ENCODE results near the gene IKZF5. TPM values are rescaled to one million over a fixed set of nuclear protein-coding genes. Genes with fewer than 3 reads are reported as not detected.

Gene IKZF5
- polyA plus RNA-seq, 1 experiment: 4.9 TPM

GRCh38 chr10:122955892-122956291, 52.7 kb downstream of the IKZF5 start:
- no peak for DNase-seq (ENCODE audit: low read depth)
- POLR2A ChIA-PET: no interaction called here
- H3K36me3 ChIP-seq (ENCODE audit: control insufficient read depth, insufficient read depth, low read length): no peaks in the 10 kb centered on the region
- CTCF ChIA-PET: interaction anchor here (0.8 to 2.2 kb wide), 3 partner anchors 10 to 25 kb away, joined by 3 to 11 read pairs (median 5); partner anchors contain the start of gene PSTK
- H3K4me3 ChIP-seq (ENCODE audit: low read depth, low read length): no peak overlapping the region
- no peak for TF ChIP-seq CTCF (IDR thresholded peaks at IDR 0.05; ENCODE audit: insufficient read depth, low read depth, low read length)
- H3K27me3 ChIP-seq (ENCODE audit: control insufficient read depth, insufficient read depth, low read length): no peaks in the 10 kb centered on the region

DNA sequence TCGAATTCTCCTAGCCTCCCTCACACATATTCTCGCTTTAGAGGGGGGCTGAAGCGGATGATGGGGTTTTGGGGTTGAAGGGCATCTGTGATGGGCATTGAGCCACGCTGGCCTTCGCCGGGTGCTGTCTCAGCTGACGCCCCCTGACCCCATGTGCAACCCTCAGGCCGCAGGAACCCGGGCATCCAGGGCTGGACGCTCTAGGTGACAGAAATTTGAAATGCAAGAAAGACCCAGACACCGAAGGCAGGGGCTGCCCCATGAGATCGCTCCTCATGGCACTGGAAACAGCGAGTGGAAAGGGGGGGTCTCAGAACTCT, 53.9 kb downstream of the IKZF5 start:
- Histone ChIP-seq H3K27me3 (ENCODE audit: control insufficient read depth, insufficient read depth, low read length) (no peaks in the 10 kb centered on the region), H3K36me3 (ENCODE audit: control insufficient read depth, insufficient read depth, low read length) (no peaks in the 10 kb centered on the region), H3K4me3 (ENCODE audit: low read depth, low read length) (peak overlapping the region; percentile 76)
- TF ChIP-seq CTCF (IDR thresholded peaks at IDR 0.05; ENCODE audit: insufficient read depth, low read depth, low read length): no peak
- DNase-seq (ENCODE audit: low read depth): no peak
- POLR2A ChIA-PET: no interaction called here
- CTCF ChIA-PET: interaction anchor here (1.5 to 1.6 kb wide), 3 partner anchors 11 to 26 kb away, joined by 3 to 5 read pairs (median 4); partner anchors contain the start of gene PSTK

DNA sequence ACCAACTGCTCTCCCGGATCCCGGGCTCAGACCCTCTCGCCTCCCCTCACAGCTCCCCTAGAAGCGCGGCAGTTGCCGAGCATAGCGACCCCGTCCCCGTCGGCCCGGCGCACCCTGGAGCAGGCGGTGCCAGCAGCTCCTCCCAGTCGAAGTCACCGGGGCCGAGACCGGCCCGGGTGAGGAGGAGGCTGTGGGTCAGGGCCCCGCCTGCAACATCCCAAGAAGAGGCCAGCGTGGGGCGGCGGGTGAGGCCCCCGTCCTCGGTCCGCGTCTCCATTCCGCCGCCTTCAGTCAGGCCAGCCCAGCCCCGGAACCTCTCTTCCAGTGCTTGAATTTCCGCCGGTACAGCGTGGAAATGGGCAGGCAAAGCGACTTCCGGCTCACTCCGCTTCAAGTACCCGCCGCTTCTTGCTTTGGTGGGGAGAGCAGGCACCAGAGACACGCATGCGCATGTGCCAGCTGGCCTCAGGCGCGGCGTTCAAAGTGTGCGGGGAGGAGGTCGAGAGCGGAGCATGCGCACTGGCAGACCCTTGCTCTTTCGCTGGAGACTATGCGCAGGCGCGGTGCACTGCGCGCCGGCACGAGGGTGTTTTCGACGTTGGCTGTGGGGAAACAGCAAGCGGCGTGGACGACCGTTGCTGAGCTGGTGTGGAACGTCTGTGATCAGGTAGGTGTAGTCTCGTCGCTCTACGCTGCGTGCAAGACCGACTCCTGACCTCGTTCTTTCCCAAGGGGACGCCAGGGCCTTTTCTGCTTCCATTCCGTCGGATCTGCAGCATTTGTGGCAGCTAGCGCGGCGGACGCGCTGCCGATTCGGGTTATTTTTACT, 54.5 kb downstream of the IKZF5 start, which contains the start of gene C10orf88:
Gene C10orf88 (minus strand): TSS at position 326 of the 829 bp plus-strand sequence. CDS start 49 bp downstream, at position 277.
- no peak; the same call in 1 of the 2 replicates for TF ChIP-seq CTCF (IDR thresholded peaks at IDR 0.05; ENCODE audit: insufficient read depth, low read depth, low read length)
- CTCF ChIA-PET: interaction anchor here (1.5 to 1.6 kb wide), 3 partner anchors 11 to 26 kb away, joined by 3 to 5 read pairs (median 4); partner anchors contain the start of gene PSTK
- DNase-seq (ENCODE audit: low read depth): peak; percentile 98

DNA sequence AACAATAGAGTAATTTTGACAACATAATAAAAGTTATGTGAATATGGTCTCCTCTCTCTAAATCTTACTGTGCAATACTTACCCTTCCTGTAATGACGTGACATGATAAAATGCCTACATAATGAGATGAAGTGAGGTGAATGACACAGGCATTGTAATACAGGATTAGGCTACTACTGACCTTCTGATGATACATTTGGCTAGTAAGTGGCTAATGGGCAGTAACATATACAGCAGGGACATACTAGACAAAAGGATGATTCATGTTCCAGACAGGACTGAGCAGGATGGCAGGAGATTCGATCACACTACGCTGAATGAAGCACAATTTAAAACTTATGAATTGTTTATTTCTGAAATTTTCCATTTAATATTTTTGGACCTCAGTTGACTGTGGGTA, 59.3 kb downstream of the IKZF5 start:
- CTCF ChIA-PET: no interaction called here
- no peak for DNase-seq (ENCODE audit: low read depth)
- POLR2A ChIA-PET: no interaction called here

More for the DNA sequence above, 54.5 kb downstream of the IKZF5 start, which contains the start of gene C10orf88:
- Histone ChIP-seq H3K27me3 (ENCODE audit: control insufficient read depth, insufficient read depth, low read length) (no peaks in the 10 kb centered on the region), H3K36me3 (ENCODE audit: control insufficient read depth, insufficient read depth, low read length) (0 out of 2 replicates have a peak, but pooled peaks cover 1% of the 10 kb centered on the region), H3K4me3 (ENCODE audit: low read depth, low read length) (peak within 1 kb of the TSS; percentile 76)
- POLR2A ChIA-PET: interaction anchor here (0.6 kb wide), 1 partner anchor 107 kb away, joined by 4 read pairs; no protein-coding TSS in a partner anchor

More for the DNA sequence above, 59.3 kb downstream of the IKZF5 start:
- no peak overlapping the region for H3K4me3 ChIP-seq (ENCODE audit: low read depth, low read length)
- H3K36me3 ChIP-seq (ENCODE audit: control insufficient read depth, insufficient read depth, low read length): 0 out of 2 replicates have a peak, but pooled peaks cover 1% of the 10 kb centered on the region
- no peaks in the 10 kb centered on the region for H3K27me3 ChIP-seq (ENCODE audit: control insufficient read depth, insufficient read depth, low read length)
- no peak for TF ChIP-seq CTCF (IDR thresholded peaks at IDR 0.05; ENCODE audit: insufficient read depth, low read depth, low read length)

Other genes starting within 250 kb of the IKZF5 start
- gene CUZD1, start 162.9 kb downstream of the IKZF5 start, polyA plus RNA-seq (2011; rRNA removed): 0.64 and 0.85 TPM in 2 replicates
- gene FAM24B, start 129.2 kb downstream of the IKZF5 start, polyA plus RNA-seq (2011; rRNA removed): 2.8 and 4.0 TPM in 2 replicates
- not detected in 2 replicates for gene FAM24A, start 98.2 kb downstream of the IKZF5 start, polyA plus RNA-seq (2011; rRNA removed)
- 2.0 and 4.4 TPM in 2 replicates for gene C10orf88, start 54.6 kb downstream of the IKZF5 start, polyA plus RNA-seq (2011; rRNA removed)
- 3.0 and 5.5 TPM in 2 replicates for gene PSTK, start 28.4 kb downstream of the IKZF5 start, polyA plus RNA-seq (2011; rRNA removed)
- 5.2 and 9.3 TPM in 2 replicates for gene ACADSB, start 211 bp upstream of the IKZF5 start, polyA plus RNA-seq (2011; rRNA removed)
- not detected in 2 replicates for gene HMX3, start 127.2 kb upstream of the IKZF5 start, polyA plus RNA-seq (2011; rRNA removed)
- gene HMX2, start 139.3 kb upstream of the IKZF5 start, polyA plus RNA-seq (2011; rRNA removed): not detected in 2 replicates
- 193 TPM in 2 replicates for gene BUB3, start 145.6 kb upstream of the IKZF5 start, polyA plus RNA-seq (2011; rRNA removed)